Nephron progenitor cell (in vitro differentiated cells): ENCODE data around the gene ZNF599.

Source experiments
- DNase-seq: peaks from one replicate; pipeline ENCODE4 v3.0.0; 2021
- H3K27ac Mint-ChIP-seq: 2 replicates; pipeline ENCODE4 v1.8.0; 2021; ENCODE audit warnings: mild to moderate bottlenecking, moderate library complexity, mixed read lengths
- H3K27me3 Mint-ChIP-seq: 2 replicates; pipeline ENCODE4 v1.8.0; 2021; ENCODE audit warnings: mild to moderate bottlenecking, low read depth, mixed read lengths; ENCODE audit not compliant: poor library complexity
- H3K36me3 Mint-ChIP-seq: 2 replicates; pipeline ENCODE4 v1.8.0; 2021; ENCODE audit warnings: low read depth, mixed read lengths
- H3K4me1 Mint-ChIP-seq: 2 replicates; pipeline ENCODE4 v1.8.0; 2021; ENCODE audit warnings: mixed read lengths
- H3K4me3 Mint-ChIP-seq: 2 replicates; pipeline ENCODE4 v1.8.0; 2021; ENCODE audit warnings: mild to moderate bottlenecking, moderate library complexity, mixed read lengths
- H3K9me3 Mint-ChIP-seq: 2 replicates; pipeline ENCODE4 v1.8.0; 2021; ENCODE audit warnings: mild to moderate bottlenecking, moderate library complexity, mixed read lengths
- CTCF ChIP-seq: fragments of 200-600 bp; sonication (generic); IDR thresholded peaks from 2 replicates; pipeline ENCODE4 v1.5.0; 2021; ENCODE audit warnings: antibody characterized with exemption

Gene ZNF599

DNA sequence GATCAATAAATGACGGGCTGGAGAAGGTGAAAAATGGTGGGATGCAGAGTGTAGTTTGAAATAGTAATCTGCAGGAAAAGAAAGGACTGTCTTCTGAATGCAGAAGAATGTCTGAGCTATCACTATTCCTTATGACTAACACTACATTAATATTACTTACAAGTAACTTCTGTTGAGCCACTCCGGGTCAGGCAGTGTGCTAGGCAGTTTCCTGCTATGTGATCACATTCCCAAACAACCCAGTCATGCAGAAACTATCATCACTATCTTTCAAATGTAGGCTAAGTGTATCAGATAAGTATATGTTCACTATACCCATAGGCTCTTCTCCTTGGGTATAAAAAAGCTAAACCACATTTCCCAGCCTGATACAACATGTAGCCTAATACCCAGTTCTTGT, 6.6 kb downstream of the ZNF599 start:
- H3K27me3 Mint-ChIP-seq = peaks cover 4% of the 10 kb centered on the region
- no peak overlapping the region for H3K27ac Mint-ChIP-seq
- no peak for DNase-seq
- H3K36me3 Mint-ChIP-seq = peaks cover 100% of the 10 kb centered on the region
- peaks cover 64% of the 10 kb centered on the region for H3K9me3 Mint-ChIP-seq
- peaks cover 3% of the 10 kb centered on the region for H3K4me1 Mint-ChIP-seq
- no peak overlapping the region for H3K4me3 Mint-ChIP-seq
- TF ChIP-seq CTCF = no peak

DNA sequence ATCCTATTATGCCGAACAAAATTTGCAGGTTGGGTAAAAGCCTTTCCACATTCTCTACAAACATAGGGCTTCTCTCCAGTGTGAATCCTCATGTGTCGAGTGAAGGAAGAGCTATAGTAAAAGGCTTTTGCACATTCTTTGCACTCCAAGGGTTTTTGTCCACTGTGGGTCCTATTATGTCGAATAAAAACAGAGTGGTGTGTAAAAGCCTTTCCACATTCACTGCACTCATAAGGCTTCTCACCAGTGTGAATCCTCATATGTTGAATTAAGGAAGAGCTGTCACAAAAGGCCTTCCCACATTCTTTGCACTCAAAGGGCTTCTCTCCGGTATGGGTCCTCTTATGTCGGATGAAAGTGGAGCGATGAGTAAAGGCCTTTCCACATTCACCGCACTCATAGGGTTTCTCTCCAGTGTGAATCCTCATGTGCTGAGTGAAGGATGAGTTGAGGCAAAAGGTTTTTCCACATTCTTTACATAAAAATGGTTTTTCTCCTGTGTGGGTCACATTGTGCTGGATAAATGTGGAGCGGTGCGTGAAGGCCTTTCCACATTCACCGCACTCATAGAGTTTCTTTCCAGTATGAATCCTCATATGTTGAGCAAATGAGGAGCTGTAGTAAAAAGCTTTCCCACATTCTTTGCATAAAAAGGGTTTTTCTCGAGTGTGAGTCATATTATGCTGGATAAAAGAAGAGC, 13.6 kb downstream of the ZNF599 start:
- DNase-seq = no peak
- TF ChIP-seq CTCF = no peak
- H3K36me3 Mint-ChIP-seq = peaks cover 78% of the 10 kb centered on the region
- H3K27me3 Mint-ChIP-seq = no peaks in the 10 kb centered on the region
- no peaks in the 10 kb centered on the region for H3K4me1 Mint-ChIP-seq
- no peak overlapping the region for H3K4me3 Mint-ChIP-seq
- no peak overlapping the region for H3K27ac Mint-ChIP-seq
- peaks cover 96% of the 10 kb centered on the region for H3K9me3 Mint-ChIP-seq

DNA sequence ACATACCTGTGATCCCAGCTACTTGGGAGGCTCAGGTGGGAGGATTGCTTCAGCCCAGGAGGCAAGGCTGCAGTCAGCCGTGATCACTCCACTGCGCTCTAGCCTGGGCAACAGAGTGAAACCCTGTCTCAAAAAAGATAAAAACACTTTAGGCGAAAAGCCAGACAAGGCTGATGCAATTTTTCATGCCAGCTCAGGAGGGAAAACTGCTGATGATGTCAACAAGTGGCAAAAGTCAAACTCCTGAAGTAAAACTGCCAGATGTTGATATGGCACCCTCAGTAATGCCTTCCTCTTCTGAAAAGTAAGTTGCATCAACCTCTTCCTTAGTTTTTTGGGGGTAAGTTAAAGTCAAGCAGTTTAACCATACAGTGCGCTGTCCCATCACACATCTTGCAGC, 15.6 kb downstream of the ZNF599 start:
- no peak overlapping the region for H3K4me3 Mint-ChIP-seq
- no peaks in the 10 kb centered on the region for H3K4me1 Mint-ChIP-seq
- H3K36me3 Mint-ChIP-seq = peaks cover 65% of the 10 kb centered on the region
- H3K9me3 Mint-ChIP-seq = peaks cover 96% of the 10 kb centered on the region
- TF ChIP-seq CTCF = no peak
- no peaks in the 10 kb centered on the region for H3K27me3 Mint-ChIP-seq
- no peak for DNase-seq
- H3K27ac Mint-ChIP-seq = no peak overlapping the region

DNA sequence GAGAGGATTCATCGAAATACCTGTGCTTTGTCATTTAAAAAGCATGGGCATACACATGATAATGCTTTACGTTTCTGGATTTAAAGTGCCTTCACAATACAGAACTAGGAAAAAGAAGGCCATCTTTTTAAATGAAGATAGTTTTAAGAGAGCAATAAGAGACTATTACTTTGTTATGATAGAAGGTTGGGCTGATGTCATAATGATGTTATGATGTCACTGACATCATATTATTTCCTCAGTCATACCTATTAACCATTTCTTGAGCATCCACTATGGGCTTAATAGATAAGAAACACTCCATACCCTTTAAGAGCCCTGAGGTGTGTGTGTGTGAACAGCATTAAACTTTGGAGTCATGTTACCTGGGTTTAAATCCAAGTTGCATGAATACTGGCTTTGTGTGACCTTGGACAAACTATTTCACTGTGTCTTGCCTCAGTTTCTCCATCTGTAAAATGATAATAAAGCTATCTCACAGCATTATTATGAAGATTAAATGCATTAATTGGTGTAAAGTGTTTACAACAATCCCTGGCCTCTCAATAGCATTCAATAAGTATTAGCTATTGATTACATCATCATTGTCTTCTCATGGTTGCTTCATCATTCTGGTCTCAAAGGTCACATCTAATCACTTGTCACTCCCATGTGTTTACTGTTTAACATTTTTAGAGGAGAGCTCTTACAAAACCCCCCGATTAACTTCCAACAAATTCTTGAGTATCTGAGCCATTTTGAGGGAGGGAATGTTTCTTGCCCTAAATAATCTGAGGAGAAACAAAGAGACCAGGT, 27.9 kb downstream of the ZNF599 start:
- no peak overlapping the region for H3K27ac Mint-ChIP-seq
- H3K4me3 Mint-ChIP-seq = no peak overlapping the region
- peaks cover 5% of the 10 kb centered on the region for H3K27me3 Mint-ChIP-seq
- H3K36me3 Mint-ChIP-seq = peaks cover 81% of the 10 kb centered on the region
- H3K4me1 Mint-ChIP-seq = no peaks in the 10 kb centered on the region
- DNase-seq = no peak
- no peak for TF ChIP-seq CTCF
- H3K9me3 Mint-ChIP-seq = peaks cover 81% of the 10 kb centered on the region

DNA sequence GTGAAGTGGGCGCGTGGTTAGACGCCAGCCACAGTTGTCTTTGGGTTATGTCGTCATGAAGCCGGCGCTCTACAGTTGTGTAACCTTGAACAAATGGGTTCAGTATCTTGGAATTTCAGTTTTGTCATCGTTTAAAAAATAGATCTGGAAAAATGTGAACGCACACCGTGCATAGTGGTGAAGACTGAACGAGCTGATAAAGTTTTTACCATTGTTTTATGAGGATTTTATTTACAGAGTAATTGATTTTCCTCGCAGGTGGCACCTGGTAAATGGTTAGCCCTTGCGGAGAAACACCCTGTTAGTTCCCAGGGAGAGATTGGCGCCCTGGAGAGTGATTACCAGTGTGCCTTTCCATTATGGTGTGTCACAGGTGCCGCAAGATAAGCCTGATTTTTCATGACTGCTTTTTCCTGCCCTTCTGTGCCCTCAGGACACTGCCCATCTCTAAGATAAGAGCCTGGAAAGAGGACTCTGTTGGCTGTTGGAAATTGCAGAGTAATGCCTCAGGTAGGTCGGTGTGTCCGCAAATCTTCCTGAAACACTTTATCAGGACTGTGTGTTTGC, 38.4 kb downstream of the ZNF599 start:
- TF ChIP-seq CTCF = no peak
- H3K36me3 Mint-ChIP-seq = peaks cover 45% of the 10 kb centered on the region
- no peaks in the 10 kb centered on the region for H3K27me3 Mint-ChIP-seq
- no peak for DNase-seq
- H3K4me1 Mint-ChIP-seq = peaks cover 19% of the 10 kb centered on the region
- H3K9me3 Mint-ChIP-seq = peaks cover 44% of the 10 kb centered on the region
- peak overlapping the region; percentile 98 for H3K27ac Mint-ChIP-seq
- peak overlapping the region; percentile 93 for H3K4me3 Mint-ChIP-seq
